ENCODE data around the gene GNAL.
"Not testable (repeated sequence)": the region's sequence is repeated elsewhere in the genome, so short reads cannot be mapped to it uniquely, and the experiment has no call there.

GNAL gene

DNA sequence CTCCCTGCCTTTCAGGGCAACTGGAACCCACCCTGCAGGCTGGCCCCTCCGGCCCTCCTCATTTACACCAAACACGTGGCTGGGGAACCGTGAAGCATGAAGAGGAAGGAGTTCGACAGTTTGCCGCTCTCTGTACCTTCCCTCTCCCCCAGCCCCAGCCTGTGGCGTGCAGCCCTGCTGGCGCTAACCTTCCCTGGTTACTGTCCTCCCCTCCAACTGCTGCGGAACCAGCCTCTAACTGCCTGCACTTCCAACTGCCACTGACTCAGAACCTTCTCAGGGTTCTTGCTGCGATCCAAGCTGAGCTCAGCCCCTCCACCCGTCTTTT is 19.2 kb upstream of the GNAL start:
- DNase-seq, result no peak

DNA sequence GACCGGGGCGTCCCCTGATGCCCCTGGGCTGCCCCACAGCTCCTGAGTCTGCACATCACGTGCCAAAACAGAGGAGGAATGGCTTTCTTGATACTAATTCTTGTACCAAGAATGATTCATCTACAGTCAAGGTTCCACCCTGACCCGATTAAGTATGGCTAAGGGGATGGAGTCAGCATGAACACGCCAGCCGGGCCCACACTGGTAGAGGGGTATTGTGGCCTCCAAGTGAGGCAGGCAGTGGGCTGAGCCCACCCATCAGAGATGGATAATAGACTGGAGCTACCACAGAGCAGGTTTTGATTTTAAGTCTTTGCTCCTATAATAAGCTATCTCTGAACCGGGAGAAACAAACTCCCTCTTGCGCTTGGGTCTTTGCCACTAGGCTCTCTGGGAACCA is 17.9 kb upstream of the GNAL start:
- DNase-seq, result no peak

DNA sequence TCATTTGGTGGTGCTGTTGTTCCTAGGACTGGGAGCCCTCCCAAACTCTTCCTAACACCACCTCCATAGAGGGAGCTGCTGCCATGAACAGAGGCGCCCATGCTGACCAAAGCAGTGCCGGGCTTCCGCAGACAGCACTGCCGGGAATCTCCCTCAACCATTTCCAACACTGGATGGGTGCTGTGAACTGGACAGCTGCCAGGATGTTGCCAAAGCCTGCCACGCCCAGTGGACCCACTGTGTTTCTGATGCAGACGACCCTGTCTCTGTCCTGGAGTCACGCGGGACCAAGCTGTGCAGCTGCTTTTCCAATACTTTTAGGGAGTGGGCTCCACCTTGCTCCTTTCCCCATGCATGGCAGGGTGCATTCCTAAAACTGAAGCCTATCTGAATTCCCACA is 16.9 kb upstream of the GNAL start:
- DNase-seq, result no peak

DNA sequence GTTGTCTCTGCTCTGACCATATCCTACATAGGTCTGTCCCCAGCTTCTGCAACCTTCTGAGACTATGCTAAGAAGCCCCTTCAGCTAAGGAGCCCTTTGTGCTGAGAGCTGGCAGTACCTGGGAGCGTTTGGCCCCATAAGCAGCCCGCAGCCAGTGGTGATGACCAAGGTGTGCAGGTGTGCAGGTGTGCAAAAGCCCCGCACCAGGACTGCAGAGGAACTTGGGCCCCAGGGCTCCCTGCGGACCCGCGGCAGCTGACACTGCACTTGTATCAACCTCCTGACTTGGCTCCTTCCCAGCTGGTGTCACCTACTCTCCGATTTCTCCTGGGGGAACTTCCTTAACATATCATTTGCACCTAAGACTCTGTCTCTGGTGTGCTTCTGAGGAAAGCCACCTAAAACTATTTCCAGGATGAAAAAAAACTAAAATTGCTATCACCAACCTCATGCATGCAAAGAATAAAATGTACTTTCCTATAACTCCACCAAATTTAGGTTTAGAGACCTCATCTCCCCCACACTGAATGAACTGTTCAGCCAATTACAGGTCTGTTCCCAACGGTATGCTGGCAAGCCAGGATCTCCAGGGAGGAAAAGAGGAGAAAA is 16.1 kb upstream of the GNAL start:
- no peak for DNase-seq

DNA sequence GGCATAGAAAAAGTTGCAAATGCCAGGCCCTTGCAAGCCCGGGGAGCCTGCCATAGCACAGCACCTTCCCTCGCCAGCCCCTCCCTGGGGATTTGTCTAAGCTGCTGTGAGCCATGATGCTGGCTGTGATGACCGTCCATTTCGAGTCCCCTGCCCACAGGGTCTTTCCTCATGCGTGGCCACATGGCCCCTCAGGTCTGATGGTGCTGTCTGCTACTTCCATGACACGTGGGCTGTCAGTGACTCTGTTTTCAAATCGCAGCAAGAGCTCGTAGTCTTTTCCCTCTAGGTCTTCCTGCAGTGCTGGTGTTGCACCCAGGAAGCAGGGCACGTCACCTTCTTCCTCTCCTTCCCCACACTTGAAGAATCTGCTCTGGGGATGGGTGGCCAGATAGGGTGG is 15.5 kb upstream of the GNAL start:
- DNase-seq, result no peak

DNA sequence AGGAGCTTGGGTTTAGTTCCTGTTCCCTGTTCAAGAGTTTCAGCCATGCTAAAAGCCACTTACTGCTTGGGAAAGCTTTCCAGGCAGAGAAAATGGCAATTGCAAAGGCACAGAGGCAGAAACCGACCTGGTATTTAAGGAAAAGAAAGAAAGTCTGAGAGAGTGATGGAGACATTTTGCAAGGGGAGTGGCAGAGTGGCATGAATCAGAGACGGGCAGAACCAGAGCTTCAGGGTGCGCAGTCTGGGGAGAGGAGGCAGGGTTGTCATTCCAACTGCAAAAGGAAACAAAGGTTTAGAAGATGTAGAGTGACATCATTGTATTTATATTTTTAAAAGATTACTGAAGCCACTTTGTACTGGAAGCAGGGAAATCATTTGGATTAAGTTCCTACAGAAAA is 14.9 kb upstream of the GNAL start:
- DNase-seq, result no peak

DNA sequence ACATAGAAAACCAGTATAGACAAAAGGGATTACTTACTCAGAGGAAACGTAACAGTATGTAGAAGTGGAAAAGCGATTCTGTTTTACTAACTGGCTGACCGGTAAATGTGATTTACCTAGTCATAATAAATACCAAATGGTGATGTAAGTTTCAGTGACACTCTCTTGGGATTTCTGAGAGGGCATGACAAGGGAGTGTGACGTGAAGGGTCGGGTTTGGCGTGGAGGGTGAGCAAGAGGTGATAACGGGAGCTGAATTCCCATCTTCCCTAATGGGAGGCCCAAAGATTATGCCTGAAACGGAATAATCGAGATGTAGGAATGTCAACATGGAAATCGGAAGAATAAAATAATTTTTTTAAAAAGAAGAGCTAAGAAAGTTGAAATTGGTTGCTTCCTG is 12.7 kb upstream of the GNAL start:
- DNase-seq, result no peak

DNA sequence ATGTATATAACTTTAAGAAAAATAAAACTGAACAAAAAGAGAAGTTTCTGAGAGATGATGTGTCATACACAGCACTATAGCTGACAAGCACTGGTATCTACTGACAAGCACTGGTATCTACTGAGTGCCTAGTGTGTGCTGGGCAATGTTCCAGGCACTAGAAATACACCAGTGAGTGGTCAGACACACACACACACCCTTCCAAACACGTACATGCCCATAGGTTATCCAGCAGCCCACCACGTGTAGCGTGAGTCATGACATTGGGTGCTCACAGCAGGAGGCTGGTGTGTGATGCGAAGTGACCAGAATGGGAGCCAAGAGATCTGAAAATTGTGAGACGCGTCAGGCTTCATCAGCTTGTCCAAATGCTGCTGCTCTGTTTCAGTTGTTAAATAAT is 12.2 kb upstream of the GNAL start:
- no peak for DNase-seq

DNA sequence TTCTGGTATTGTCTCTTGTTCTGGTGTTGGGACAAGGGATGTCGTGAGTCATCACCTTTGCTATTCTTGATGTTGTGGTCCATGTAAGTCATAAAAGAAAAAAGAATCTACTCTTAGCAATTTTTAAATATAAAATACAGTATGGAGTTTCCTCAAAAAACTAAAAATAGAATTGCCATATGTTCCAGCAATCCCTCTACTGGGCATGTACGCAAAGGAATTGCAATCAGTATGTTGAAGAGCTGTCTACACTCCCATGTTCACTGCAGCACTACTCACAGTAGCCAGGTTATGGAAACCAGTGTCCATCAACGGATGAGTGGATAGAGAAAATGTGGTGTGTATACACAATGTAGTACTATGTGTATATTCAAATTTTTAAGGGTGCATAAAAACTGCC is 10.9 kb upstream of the GNAL start:
- DNase-seq, result no peak

DNA sequence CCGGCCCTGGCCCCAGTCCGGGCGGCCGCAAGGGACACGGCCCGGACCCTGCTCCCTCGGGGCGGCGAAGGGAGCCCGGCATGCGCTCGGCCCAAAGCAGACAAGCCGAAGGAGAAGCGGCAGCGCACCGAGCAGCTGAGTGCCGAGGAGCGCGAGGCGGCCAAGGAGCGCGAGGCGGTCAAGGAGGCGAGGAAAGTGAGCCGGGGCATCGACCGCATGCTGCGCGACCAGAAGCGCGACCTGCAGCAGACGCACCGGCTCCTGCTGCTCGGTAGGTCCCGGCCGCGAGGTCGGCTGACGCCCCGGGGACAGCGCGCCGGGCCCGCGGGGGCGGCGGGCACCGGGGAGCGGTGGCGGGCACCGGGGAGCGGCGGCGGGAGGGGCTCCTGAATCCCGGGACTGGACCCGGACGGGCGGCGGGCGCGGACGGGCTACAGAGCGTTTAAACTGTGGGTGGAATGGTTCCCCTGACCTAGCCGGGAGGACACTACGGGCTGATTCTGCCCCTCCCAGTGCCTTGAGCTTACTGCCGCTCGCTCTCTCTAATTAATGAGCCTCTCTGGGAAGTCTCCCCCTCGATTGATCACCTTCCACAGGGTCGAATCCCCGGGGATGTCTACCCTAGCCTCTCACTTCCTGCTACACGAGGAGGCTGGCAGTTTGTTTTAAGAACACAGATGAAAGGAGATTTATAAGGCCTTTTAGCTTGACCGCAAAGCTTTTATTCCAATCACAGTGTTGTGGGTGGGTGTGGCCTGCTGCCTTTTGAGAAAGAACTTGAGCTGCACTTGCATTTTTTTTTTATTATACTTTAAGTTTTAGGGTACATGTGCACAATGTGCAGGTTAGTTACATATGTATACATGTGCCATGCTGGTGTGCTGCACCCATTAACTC is 853 bp downstream of the GNAL start:
- peak in 1 of 2 experiments; percentile 7 for DNase-seq

DNA sequence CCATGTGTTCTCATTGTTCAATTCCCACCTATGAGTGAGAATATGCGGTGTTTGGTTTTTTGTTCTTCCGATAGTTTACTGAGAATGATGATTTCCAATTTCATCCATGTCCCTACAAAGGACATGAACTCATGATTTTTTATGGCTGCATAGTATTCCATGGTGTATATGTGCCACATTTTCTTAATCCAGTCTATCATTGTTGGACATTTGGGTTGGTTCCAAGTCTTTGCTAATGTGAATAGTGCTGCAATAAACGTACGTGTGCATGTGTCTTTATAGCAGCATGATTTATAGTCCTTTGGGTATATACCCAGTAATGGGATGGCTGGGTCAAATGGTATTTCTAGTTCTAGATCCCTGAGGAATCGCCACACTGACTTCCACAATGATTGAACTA is 1.6 kb downstream of the GNAL start:
- not testable (repeated sequence) for DNase-seq

DNA sequence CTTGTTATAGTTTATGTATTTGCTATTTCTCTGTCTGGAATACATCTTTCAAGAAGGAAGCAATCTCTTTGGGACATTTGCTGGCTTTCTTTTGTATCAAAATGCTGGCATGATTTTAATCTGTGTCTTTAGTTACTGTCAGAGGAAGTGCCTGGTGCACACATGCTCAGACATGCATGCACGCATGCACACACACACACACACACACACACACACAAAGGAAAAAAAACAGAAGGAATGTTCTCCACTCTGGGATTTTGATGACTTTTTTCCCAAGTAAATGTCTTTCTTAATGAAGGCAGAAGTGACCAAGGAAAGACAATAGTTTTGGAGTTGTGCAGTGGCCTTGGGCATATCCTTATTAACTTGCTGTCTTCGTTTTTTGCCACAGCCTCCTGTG is 6.7 kb downstream of the GNAL start:
- no peak for DNase-seq

DNA sequence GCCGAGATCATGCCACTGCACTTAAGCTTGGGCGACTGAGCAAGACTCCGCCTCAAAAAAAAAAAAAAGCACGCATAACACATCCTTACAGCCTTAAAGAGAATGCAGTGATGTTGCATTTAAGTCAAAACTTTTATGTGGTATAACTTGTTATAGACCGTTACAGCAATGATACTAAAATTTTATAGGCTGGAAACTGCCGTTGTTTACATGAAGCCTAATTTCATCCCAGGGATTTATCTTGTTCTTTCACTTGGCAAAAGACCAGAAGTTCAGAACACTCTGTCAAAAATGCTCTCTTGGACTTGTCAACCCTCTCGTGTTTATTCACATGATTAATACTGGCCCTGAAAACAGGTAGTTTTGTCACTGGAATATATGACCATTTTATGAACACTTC is 7.4 kb downstream of the GNAL start:
- DNase-seq, result no peak

DNA sequence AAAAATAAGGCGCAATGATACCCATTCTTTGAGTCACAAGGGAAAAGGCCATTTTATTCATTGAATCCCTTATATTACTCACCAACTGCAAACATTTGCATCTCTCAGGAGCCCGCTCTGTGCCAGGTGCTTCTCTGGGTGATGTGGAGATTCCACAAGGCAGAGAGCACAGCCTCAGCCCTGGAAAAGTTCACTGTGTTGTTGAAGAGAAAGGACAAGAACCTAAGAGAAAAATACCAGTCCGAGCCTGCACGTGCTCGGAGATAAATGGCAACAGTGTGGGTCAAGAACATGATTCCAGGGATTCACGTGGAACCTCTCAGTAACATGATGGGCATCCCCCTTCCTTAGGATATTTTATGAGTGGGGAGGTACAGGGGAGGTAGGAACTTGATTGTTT is 11.8 kb downstream of the GNAL start:
- DNase-seq, result no peak

DNA sequence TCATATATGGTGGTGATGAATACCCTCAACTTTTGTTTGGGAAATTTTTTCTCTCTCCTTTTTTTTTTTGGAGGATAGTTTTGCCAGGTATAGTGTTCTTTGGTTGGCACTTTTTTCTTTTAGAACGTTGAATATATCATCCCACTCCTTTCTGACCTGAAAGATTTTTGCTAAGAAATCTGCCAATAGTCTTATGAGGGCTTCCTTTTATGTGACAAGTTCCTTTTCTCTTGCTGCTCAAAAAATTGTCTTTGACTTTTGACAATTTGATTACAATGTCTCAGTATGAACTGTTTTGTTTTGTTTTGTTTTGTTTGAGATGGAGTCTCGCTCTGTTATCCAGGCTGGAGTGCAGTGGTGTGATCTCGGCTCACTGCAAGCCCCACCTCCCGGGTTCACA is 21.5 kb downstream of the GNAL start:
- no peak for DNase-seq

DNA sequence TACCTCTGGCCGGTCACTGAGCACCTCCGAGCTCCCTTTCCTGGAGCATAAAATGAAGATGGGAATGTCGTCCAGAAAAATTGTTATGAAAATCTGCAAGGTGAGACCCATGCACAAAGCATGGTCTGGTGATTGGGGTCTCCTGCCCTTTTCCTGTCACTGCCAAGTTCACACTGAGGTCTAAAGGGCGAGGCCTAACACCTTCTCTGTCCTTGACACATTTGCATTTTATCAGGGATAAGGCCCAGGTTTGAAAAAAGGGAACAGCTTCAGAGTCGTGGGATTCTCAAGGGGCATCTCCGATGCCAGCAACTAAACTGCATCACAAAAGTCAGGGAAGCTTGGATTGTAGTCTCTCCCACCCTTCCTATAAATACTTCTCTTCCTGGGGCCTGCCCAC is 24.7 kb downstream of the GNAL start:
- DNase-seq, result no peak

DNA sequence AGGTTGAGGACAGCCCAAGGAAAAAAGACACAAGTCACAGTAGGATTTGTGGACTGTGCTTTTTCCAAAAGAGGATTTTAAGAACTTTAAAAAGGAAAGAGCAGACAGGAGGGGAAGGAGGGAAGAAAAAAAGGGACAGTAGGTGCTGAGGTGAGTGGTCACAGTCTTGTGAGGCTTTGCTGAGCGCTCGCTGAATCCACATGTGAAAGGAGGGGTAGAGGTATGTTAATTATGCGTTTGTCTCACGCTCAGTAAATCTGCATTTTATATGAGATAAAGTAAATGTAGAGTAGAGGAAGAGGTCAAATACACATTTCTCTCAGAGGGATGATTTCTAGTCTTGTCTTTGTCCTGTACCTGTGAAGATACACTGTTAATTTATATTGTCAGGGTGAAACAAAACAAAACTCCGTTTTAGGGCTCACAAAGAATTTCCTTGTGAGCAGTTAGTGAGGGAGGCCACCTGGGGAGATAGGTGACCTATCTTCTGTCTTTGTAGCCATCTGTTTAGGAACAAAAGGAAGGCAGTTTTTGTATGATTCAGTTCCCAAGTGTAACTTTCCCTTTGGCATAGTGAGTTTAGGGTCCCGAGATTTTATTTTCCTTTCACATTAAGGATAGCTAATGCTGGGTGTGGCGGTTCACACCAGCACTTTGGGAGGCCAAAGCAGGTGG is 25.3 kb downstream of the GNAL start:
- no peak for DNase-seq

DNA sequence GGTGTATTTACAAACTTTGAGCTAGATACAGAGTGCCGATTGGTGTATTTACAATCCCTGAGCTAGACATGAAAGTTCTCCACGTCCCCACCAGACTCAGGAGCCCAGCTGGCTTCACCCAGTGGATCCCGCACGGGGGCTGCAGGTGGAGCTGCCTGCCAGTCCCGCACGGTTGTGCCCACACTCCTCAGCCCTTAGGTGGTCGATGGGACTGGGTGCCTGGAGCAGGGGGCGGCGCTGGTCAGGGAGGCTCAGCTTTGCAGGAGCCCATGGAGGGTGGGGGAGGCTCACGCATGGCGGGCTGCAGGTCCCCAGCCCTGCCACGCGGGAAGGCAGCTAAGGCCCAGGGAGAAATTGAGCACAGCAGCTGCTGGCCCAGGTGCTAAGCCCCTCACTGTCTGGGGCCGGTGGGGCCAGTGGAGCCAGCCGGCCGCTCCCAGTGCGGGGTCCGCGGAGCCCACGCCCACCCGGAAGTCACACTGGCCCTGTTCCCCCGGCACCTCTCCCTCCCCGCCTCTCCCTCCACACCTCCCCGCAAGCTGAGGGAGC is 27.8 kb downstream of the GNAL start:
- DNase-seq, result not testable (repeated sequence)

DNA sequence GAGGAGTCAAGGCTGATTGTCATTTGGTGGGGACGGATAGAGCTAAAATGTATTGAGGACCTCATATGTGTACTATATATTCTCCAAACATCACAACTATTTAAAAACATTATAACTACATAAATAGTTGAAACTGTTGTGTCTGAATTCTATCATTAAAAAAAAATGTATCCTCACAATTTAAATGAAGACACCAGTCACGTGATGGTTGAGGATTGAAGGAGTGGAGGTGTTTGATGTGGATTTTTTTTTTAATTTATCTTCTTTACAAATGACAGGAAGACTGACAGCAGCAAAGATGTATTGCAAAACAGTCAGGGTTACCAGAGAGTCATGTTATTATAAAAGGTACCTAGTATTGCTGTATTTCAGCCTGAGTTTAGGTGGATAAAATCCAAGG is 30.0 kb downstream of the GNAL start:
- no peak for DNase-seq

DNA sequence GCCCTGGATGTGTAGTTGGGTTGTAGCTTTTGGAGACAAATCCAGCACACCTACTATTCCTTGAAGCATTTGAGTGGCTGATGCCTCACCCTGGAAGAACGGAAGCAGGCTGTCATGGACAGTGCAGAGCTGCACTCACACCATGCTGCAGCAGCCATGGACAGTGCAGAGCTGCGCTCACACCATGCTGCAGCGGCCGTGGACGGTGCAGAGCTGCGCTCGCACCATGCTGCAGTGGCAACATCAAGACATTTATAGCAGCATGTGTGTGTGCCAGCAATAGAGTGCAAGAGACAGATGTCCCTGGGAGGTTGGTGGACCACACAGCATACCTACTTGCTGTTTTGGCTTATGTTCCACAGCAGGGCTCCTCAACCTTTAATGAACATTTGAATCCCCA is 30.6 kb downstream of the GNAL start:
- DNase-seq, result no peak

DNA sequence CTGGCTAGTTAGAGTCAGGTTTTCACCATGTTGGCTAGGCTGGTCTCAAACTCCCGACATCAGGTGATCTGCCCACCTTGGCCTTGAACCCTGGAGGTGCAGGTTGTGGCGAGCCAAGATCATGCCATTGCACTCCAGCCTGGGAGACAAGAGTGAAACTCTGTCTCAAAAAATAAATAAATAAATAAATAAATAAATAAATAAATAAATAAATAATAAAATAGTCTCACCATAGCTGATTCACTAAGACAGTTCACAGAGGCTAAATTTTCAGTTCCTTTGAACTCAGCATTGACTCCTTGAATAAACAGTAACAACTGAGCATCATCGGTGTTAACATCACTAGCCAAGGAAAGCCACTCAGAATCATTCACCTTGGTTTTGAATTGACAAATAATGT is 32.7 kb downstream of the GNAL start:
- no peak for DNase-seq

DNA sequence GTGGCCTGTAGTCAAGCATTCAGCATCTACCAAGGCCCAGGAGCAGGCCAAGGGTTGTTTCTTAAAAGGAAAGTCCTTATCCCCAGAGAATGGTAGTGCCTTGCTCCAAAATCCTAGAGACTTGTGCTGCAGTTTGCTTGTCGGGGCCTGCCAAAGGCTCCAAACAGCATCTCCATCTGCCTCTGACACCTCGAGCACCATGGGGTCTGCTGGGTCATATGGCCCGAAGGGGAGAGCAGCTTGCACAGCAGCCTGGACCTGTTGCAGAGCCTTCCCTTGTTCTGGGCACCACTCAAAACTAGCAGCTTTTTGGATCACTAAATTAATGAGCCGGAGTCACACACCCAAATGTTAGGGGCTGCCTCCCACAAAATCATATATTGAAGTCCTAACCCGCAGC is 35.7 kb downstream of the GNAL start:
- DNase-seq, result no peak

DNA sequence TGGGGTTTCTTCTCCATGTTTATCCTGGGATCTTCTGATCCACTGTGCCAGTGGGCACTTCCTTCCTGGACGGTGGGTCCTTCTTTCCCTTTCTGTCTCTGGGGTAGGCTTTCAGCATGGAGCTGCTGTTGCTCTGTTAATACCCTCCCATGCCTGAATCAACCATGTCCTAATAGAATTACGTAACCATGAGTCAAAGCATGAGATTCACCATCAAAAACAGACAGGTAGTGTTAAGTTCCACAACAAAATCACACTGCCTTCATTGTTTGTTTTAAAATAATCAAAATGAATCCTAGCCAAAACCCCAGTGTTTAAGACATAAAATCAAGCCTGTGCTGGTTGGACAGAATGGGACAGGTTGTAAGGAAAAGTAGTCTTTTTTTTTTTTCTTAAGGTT is 37.5 kb downstream of the GNAL start:
- DNase-seq, result no peak

DNA sequence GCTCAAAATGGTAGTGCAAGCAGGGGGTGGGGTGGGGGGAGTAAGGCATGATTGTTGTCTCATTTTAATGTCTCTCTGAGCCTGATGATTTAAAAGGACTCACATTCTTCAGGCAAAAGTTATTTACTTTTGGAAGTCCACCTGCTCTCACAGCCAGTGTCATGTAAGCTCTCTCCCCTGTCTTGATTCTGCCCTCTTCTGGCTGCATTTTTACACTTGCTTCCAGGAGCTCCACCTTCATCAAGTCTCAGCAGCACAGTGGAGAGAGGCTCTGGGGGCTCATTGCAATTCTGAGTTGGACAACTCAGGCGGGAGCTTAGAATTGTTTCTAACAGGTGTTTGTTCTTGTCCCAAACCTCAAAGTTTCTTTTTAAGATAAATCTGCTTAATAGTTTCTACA is 39.2 kb downstream of the GNAL start:
- no peak for DNase-seq
